Suppressor macrophage (primary cell): ENCODE results near the gene PARD3.
"Not testable (repeated sequence)": the region's sequence is repeated elsewhere in the genome, so short reads cannot be mapped to it uniquely, and the experiment has no call there.

Experiments
- DNase-seq, 4 experiments: peaks; one replicate each; pipeline ENCODE4 v3.0.0-alpha.2; 2020 to 2022

The PARD3 gene

DNA sequence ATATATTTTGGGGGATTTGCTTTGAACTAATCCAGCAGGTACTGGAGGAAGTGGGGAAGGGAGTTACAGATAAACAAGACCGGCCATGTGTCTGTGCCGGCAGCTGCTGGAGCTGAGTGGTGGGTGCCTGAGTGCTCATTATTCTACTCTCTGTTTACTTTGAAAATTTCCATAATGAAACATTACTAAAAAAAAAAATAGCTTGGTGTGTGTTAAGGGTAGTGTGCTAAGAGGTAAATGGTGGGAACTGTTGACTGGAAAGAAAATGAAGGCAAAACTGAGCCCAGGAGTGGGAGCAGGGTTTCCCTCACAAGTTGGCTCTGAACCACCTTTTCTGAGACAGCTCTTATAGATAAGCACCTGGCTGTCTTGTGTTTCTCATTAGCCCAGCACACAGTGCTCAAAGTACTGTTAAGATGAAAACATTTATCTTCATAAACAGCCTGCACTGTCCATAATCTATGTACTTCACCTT is 50.6 kb downstream of the PARD3 start:
- DNase-seq = no peak

DNA sequence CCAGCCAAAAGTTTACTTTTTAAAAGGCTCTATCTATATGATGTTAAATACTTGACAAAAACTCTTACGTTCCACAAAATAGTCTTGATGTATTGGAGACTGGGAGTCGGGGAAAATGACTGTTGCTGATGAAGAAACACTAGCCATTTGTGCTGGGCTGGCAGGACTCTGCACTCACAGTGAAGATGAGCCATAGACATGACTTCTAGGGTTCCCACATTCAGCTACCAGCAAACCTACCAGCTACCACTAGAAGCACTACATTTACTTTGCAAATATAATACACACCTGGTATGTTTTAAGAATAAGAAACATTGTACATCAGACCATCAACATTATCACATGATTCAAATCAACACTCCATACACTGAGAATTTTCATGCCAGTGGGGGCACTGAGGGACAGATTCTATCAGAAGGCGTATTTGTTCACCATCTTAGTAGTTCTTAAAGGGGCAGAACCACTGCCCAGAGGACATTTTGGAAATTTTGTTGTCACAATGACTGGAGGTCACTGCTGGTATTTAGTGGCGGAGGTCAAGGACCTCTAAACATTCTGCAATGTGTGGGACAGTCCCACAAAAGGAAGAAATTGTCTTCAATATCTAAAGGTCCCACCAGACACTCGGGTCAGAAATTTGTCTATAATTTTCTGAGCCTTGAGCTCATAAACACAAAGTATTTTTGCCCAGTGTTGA is 52.3 kb downstream of the PARD3 start:
- DNase-seq = no peak

DNA sequence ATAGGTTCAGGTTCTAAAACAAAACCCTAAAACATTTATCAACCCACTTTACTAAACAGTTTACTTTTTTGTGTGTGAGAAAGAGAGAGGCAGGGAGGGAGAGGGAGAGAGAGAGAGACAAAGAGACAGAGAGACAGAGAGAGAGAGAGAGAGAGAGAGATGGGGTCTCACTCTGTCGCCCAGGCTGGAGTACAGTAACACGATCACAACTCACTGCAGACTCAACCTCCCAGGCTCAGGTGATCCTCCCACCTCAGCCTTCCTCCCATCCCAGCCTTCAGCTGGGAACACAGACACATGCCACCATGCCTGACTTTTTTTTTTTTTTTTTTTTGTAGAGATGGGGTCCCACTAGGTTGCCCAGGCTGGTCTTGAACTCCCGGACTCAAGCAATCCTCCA is 52.9 kb downstream of the PARD3 start:
- no peak for DNase-seq

DNA sequence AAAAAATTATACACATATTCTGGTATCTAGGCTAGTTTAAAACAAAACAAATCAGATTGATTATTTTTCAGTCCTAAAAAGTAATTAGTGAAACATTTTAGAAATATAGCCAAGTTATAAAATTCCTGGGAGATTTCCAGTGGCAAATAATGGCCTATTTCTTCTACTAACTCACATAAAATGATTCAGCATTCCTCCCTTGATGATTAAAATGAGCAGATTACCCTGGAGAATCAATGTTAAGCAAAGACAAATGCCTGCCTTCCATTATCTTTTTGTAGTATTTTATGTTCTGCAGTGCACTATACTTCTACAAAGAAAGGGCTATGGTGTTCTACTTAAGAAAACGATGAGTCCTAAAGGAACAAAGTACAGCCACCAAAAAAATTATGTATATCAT is 53.6 kb downstream of the PARD3 start:
- DNase-seq = no peak

DNA sequence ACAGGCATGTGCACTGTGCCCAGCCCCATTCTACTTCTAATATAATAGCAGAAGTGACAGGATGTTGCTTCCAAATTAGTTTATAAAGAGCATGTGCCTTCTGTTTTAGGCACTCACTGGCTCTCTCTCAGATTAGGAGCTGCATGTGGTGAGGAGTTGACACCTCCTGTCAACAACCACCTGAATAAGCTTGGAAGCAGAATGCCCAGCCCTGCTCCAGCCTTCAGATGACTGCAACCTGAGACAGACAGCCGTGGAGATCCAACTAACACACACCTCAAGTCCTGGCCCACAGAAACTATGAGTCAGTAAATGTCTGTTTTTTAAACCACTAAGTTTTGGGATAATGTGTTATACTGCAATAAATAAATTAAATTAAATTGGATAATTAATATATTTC is 54.5 kb downstream of the PARD3 start:
- no peak for DNase-seq

DNA sequence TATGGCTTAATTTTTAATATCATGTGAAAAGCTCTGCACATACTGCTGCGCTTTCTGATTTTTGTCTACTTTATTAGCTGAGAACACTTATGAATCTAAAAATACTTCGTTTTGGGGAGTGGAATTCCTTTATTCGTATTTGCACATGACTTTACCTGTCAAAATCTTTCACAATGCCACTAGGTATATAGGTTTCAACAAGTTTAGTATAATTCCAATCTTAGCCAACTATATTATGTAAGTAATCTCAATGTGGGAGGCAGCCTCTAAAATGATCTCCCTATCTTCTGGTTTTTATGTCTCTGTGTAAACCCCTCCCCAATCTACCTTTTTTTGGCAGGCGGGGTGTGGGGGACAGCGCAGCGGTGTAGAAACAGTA is 55.3 kb downstream of the PARD3 start:
- DNase-seq = no peak

DNA sequence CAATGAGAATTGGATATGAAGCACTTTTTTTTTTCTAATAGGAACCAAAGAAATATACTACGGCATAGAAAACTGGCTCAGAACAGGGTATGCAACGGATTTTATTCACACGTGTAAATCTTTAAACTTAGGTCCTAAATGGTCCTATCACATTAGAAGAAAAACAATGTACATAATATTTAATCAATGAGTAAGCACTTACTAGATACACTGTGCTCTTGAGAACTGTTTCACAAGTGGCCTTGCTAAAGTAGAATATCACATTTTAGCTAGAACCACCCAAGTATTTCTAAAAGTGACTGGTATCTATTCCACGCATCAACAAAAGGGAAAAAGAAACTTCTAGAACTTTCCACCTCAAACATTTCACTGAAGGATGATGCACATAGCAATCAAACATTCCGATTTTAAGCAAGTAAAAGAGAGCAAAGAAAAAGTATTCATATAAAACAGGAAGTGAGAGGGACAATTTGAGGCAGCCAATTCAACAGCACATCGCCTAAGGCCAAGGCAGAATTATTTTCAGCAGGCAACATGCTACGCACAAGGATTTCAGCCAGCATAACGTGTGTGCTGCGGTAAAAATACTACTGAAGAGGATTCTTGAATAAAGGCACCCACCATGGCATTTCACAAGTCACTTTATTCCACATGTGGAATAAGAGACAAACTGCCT is 55.8 kb downstream of the PARD3 start:
- DNase-seq = no peak

DNA sequence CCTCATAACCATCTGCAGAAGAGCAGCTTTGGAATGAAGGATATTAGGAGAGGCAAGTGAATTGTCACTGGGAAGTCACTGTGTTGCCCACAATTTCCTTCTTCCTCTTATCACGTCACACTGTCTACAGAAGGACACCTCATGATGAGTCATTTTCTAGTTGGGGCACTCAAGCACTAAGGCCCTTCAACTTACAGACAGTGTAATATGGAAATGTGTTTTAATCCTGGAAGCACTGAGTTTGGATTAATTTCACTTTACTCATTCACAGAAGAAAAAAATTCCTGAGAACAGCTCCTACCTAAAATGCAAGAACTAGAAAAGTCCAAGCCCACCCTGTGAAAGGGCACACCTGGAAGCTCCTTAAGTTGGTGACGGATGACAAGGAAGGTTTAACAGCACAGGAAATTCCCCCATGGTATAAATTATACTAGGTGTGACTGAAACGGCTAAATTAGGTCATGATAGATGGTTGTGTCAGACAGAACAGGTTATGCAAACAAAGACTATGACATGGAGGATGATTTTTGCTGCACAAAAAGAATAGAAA is 56.6 kb downstream of the PARD3 start:
- peak; percentile 26 to 72 (median 44) for DNase-seq

DNA sequence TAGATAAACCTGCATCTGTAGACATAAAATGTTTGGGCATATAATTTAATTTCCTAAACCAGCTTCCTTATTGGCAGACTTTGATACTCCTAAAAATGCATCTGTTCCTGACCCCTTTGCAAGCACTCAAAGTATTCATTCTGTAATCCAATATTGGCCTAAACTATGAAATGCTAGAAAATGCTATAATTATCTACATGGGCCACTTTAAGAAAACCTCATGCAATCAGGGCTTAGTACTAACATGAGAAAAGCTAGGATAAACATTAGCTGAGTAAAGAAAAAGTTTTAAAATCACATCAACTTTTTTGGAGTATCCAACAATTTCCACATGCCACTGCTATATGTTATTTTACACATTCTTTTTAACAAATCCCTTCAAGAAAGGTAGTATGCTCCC is 57.2 kb downstream of the PARD3 start:
- DNase-seq = no peak

DNA sequence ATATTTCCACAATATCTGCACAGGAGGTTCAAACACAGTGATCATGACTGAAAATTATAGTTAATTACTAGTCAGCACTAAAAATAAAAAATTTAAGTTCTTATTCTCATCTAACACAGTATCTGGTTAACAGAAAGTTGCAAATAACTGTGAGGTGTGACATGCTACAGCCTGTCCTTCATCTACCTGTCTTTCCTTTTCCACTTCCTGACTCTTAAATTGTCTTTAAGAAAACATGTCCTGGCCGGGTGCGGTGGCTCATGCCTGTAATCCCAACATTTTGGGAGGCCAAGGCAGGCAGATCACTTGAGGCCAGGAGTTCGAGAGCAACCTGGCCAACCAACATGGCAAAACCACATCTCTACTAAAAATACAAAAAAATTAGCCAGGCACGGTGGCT is 57.9 kb downstream of the PARD3 start:
- DNase-seq = not testable (repeated sequence)

DNA sequence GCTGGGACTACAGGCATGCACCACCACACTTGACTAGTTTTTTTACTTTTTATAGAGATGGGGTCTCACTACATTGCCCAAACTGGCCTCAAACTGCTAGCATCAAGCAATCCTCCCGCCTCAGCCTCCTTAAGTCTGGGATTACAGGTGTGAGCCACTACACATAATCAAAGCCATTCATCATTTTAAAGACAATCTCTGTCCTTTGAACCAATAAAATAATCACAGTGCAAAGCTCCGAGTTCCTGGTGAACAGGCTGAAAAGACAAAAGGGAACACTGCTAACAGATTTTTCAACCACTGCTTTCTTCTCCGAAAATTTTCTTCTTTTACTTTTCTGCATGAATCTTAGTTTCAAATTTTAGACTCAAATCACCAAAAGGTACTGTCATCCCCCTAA is 58.5 kb downstream of the PARD3 start:
- DNase-seq = no peak

DNA sequence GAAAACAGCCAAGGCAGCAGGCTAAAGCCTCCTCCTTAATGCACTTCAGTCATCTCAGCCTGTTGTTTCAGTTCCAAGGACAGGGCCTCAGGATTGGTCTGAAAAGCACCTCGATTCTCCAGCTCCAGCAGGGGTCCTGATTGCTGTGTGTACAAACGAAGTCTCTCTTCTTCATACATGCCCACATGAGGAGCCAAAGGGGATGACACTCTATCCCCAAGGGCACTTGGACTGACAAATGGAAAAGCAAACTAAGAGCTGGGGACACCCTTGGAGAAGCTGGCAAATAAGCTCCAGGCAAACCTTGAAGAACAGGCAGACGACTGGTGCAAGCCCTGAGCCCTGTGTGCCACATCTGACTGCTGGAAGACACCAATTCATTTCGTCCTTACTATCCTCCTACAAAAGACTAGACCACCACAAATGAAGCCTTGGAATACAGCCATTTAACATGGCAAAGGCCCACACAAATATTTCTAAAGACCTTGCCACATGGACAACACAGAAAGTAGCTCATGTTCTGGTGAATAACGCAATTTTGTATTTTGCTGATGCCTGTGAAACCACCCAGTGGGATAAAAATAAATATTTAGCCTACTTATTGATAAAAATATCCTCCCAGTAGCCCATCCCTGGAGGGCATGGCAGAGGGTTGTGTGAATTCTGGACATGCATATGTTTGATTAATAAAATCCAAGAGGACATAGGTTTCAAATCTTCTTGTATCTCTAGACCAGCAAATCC is 61.9 kb downstream of the PARD3 start:
- DNase-seq = no peak

DNA sequence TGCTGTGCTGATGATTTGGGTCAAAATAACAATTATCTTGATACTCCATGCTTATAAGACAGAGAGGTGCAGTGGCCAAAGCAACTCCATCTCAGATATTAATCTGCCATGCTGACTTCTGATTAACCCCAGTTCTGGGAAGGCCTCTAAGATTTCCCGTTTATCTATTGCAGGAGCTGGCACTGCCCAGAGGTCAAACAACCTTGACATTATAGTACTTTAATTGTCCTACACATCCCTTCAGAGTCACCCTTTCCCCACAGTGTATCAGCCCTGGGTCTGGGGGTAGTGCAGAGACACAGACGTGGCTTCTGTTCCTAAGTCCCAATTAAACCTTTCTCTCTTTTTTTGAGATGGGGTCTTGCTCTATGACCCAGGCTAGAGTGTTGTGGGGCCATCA is 63.8 kb downstream of the PARD3 start:
- no peak for DNase-seq

DNA sequence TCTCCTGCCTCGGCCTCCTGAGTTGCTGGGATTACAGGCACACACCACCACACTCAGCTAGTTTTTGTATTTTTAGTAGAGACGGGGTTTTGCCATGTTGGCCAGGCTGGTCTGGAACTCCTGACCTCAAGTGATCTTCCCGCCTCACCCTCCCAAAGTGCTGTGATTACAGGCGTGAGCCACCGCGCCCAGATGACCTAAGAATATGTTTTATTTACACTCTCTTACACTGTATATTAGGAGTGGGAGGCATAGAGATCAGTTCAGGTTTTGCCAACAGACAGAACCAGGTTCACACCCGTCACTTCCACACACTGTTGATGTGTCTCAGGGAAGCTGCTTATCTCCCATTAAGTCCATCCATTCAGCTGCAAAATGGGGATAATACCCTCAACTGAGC is 64.3 kb downstream of the PARD3 start:
- DNase-seq = not testable (repeated sequence)

DNA sequence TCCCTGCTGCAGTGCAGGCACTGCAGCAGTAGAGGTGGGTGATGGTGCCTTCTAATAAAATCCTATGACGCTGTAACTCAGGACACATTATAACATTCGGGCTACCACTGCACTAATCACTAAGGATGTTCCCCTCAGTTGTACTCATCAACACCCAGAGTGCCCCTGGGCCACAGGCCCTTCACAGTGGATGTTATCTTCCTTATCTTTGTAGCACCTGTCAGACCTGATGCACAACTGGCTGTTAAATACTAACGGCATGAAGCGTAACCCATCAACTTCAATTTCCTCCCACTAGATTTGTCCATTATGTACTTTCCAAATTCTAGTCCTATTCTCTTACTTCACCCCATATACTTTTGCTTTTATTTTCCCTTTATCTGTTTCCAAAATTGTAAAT is 66.3 kb downstream of the PARD3 start:
- no peak for DNase-seq

DNA sequence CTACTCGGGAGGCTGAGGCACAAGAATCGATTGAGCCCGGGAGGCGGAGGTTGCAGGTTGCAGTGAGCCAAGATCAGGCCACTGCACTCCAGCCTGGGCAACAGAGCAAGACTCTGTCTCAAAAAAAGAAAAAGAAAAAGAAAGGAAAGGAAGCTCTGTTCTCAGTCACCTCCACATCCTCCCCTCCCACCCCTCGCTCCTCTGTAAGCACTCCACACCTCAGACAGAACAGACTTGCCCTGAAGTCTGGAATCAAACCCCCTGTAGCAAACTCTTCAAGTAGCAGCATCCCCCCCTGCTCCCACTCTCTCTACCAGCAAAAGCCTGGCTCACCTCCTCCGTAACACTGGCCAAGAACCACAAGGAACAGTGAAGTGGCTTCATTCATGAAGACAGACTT is 66.7 kb downstream of the PARD3 start:
- DNase-seq = no peak

DNA sequence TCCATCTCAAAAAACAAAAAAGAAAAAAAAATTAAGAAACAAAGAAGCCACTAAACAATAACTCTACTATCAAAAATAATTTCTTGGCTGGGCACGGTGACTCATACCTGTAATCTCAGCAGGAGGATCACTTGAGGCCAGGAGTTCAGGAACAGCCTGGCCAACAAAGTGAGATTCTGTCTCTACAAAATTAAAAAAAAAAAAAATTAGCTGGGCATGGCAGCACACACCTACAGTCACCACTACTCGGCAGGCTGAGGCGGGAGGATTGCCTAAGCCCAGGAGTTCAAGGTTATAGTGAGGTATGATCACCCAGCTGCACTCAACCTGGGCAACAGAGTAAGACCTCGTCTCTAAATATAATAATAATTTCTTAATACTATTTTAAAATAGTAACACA is 69.0 kb downstream of the PARD3 start:
- DNase-seq = no peak

DNA sequence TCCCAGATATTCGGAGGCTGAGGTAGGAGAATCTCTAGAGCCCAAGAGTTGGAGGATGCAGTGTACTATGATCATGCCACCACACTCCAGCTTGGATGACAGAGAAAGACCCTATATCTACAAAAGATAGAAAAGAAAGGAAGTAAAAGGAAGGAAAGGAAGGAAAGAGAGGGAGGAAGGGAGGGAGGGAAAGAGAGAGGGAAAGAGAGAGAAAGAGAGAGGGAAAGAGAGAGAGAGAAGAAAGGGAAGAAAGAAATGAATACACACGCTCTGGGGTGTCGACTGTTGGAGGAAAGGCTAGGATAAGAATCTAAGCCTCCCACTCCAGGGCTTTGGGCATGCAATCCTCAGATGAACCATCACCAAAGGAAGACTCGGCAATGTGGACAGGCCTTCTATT is 69.9 kb downstream of the PARD3 start:
- no peak for DNase-seq

DNA sequence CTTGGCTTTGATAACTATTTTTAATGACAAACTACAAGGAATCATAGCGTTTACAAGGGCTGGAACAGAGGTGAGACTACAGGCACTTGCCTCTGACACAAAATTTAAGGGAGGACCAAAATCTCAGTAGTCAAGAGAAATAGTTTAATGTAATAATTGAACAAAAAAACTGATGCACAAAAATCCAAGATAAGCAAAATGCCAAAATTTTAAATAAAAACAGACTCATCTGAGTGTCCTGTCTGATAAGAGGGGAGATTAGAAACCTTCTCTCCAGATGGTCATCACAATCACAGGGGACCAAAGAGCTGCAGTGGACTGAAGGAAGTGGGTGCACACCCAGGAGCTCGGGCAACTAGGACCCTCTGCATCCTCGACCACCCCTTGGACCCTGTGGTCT is 70.5 kb downstream of the PARD3 start:
- no peak for DNase-seq

DNA sequence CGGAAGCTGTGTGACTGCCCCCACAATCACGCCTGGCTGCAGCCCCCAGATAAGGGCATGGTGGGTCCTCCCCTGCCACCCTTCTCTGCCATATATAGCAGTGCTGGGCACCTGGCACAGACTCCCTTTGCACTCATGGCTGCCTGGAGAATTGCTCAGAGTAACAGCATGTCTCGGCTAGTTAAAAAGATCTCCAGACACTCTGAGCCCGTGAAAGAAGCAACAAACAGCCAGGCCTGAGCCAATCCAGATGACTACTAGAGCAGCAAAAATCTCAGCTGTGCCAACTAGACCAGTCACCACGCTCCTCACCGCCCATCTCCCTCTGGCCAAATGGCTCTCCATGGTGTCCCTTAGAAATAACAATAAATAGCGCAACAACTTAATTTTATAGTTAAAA is 71.3 kb downstream of the PARD3 start:
- no peak for DNase-seq

DNA sequence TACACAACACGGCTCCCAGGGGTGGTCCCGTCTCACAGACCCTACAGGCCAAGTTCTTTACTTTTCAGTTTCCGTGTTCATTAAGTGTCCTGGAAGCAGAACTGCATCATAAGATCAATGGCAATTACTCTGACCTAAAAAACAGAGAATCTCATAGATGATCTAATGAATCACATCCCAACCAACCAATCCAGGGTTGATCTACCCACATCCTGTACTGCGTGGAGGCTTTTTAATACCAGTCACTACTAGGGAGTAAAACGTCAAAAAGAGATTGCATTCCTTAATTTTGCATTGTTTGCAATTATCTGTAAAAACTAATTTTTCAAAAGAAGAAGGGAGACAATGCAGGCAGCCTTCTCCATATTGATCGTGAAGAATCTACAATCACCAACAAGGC is 72.6 kb downstream of the PARD3 start:
- DNase-seq = no peak

DNA sequence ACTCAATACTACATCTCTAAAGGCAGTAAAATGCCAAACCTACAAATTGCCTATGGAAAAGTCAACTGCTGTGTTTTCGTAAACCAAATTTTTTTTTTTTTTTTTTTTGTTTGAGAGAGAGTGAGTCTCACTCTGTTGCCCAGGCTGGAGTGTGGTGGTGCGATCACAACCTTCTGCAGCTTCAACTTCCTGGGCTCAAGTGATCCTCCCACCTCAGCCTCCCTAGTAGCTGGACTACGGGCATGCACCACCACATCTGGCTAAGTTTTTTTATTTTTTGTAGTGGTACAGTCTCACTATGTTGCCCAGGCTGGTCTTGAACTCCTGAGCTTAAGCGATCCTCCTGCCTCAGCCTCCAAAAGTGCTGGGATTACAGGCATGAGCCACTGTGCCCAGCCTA is 74.0 kb downstream of the PARD3 start:
- not testable (repeated sequence) for DNase-seq

DNA sequence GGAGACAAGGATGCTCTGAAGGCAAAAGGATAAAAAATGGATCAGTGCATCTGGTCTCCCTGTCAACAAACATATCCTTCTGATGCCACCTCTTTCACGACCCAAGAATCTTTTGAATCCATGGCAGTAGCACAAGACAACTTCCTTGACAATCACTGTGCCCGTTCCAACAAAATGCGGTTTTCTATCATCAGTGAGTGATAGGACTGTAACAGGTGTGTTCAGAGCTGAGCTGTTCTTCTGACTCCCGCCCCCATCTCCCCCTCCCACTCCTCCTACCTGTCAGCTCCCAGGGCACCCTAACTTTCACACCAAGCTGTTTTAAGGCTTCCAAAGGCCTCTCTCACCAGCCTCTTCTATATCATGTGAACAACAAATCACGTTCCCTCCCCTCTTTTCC is 74.8 kb downstream of the PARD3 start:
- DNase-seq = no peak

DNA sequence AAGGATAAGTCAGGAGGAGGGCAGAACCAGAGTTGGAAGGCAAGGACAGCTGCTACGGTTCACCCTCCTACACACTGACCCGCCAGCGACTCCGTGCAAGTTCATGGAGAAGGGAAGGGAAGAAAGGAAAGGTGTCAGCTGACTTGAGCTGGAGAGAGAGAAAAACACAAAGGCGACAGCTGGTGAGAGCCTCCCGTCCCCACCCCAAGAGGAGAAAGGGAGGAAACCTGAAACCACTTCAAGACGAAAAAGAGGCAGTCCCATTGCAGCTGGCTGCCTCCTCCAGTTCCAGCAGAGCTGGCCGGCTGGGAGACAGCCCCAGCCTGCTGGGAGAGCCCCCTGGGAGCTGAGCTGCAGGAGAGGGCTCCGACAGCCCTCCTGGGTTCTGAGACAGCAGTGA is 75.2 kb downstream of the PARD3 start:
- DNase-seq = no peak
